ENCODE results near the gene SHLD3. TPM values are rescaled to one million over a fixed set of nuclear protein-coding genes. Genes with fewer than 3 reads are reported as not detected.

Gene SHLD3
- total and polyA plus RNA-seq, 9 of the 15 experiments (the other 6 are each of a cell fraction or from before 2014, with no cell fraction given), result 3.0 to 14.5 (median 8.6) TPM

DNA sequence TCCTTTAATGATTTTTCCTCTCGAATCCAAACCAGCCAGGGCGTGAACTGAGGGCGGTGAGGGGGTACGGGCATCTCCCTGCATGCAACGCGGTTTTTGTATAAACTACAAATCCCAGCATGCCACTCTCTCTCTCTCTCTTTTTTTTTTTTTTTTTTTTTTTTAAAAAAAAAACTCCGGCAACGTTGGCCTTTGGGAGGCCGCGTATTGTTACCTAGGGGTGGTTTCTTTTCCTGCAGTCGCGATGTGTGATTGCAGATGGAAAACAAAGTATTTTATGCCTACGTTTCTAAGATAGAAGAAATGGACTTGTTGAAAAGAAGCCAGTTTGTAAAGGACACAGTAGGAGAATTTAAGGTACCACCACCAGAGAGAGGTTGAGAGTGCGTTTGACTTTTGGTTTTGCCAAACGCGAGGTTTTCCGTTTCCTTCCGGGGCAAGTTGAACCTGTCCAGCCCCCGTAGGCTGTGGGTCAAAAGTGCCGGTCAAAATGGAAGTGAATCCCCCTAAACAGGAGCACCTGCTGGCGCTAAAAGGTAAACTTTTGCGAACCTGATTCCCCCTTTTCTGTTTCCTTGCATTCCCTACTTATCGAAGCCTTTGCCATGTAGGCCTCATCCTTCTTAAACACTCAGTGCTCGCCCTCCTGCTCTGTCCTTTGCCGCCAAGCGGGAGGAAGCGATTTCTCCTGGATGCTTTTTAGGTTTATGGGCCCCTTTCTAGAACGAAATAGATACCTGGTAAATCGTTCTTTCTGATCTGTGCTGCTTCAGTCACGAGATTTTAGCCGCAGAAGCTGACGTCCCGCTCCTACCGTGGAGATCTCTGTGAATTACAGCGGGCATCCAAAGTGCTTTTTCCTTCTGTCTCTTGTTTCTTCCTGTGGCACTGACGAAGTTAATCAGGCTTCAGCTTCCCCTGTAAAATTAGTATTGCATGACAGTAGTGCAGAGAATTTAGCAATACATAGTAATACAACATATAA is at the start of gene SHLD3, which contains the start of gene TRAPPC13 (continued):
- peak; percentile 75 for TF ChIP-seq GTF2E2 (tag; IDR thresholded peaks at IDR 0.05)
- TF ChIP-seq THRAP3 (IDR thresholded peaks at IDR 0.05; ENCODE audit: borderline replicate concordance), result no peak
- TF ChIP-seq, protein P1, sequence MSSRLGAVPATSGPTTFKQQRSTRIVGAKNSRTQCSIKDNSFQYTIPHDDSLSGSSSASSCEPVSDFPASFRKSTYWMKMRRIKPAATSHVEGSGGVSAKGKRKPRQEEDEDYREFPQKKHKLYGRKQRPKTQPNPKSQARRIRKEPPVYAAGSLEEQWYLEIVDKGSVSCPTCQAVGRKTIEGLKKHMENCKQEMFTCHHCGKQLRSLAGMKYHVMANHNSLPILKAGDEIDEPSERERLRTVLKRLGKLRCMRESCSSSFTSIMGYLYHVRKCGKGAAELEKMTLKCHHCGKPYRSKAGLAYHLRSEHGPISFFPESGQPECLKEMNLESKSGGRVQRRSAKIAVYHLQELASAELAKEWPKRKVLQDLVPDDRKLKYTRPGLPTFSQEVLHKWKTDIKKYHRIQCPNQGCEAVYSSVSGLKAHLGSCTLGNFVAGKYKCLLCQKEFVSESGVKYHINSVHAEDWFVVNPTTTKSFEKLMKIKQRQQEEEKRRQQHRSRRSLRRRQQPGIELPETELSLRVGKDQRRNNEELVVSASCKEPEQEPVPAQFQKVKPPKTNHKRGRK (tag; IDR thresholded peaks at IDR 0.05), result no peak
- TF ChIP-seq TAF7 (tag; IDR thresholded peaks at IDR 0.05), result peak; percentile 74
- TF ChIP-seq ZNF197 (CRISPR knock-in tag; IDR thresholded peaks at IDR 0.05; ENCODE audit: low read depth), result peak; percentile 90
- TF ChIP-seq POLR3A (IDR thresholded peaks at IDR 0.05; ENCODE audit: borderline replicate concordance, extremely low read depth, insufficient read depth, insufficient read length), result no peak
- TF ChIP-seq, protein P2, sequence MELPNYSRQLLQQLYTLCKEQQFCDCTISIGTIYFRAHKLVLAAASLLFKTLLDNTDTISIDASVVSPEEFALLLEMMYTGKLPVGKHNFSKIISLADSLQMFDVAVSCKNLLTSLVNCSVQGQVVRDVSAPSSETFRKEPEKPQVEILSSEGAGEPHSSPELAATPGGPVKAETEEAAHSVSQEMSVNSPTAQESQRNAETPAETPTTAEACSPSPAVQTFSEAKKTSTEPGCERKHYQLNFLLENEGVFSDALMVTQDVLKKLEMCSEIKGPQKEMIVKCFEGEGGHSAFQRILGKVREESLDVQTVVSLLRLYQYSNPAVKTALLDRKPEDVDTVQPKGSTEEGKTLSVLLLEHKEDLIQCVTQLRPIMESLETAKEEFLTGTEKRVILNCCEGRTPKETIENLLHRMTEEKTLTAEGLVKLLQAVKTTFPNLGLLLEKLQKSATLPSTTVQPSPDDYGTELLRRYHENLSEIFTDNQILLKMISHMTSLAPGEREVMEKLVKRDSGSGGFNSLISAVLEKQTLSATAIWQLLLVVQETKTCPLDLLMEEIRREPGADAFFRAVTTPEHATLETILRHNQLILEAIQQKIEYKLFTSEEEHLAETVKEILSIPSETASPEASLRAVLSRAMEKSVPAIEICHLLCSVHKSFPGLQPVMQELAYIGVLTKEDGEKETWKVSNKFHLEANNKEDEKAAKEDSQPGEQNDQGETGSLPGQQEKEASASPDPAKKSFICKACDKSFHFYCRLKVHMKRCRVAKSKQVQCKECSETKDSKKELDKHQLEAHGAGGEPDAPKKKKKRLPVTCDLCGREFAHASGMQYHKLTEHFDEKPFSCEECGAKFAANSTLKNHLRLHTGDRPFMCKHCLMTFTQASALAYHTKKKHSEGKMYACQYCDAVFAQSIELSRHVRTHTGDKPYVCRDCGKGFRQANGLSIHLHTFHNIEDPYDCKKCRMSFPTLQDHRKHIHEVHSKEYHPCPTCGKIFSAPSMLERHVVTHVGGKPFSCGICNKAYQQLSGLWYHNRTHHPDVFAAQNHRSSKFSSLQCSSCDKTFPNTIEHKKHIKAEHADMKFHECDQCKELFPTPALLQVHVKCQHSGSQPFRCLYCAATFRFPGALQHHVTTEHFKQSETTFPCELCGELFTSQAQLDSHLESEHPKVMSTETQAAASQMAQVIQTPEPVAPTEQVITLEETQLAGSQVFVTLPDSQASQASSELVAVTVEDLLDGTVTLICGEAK (IDR thresholded peaks at IDR 0.05), result peak; percentile 91
- TF ChIP-seq, protein P2 (CRISPR knock-in tag; IDR thresholded peaks at IDR 0.05), result no peak
- peak; percentile 99 for TF ChIP-seq ZNF384 (IDR thresholded peaks at IDR 0.05; ENCODE audit: low read depth, low read length)
- TF ChIP-seq KLF1 (tag; IDR thresholded peaks at IDR 0.05), result no peak
- TF ChIP-seq ZNF174 (CRISPR knock-in tag; IDR thresholded peaks at IDR 0.05), result no peak
- TF ChIP-seq SRSF1 (IDR thresholded peaks at IDR 0.05; ENCODE audit: low read depth, low read length), result no peak
- TF ChIP-seq ZKSCAN8 (CRISPR knock-in tag; IDR thresholded peaks at IDR 0.05), result peak; percentile 67; the same call in 1 of the 2 replicates
- TF ChIP-seq, protein P3, sequence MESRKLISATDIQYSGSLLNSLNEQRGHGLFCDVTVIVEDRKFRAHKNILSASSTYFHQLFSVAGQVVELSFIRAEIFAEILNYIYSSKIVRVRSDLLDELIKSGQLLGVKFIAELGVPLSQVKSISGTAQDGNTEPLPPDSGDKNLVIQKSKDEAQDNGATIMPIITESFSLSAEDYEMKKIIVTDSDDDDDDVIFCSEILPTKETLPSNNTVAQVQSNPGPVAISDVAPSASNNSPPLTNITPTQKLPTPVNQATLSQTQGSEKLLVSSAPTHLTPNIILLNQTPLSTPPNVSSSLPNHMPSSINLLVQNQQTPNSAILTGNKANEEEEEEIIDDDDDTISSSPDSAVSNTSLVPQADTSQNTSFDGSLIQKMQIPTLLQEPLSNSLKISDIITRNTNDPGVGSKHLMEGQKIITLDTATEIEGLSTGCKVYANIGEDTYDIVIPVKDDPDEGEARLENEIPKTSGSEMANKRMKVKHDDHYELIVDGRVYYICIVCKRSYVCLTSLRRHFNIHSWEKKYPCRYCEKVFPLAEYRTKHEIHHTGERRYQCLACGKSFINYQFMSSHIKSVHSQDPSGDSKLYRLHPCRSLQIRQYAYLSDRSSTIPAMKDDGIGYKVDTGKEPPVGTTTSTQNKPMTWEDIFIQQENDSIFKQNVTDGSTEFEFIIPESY (CRISPR knock-in tag; IDR thresholded peaks at IDR 0.05), result no peak
- TF ChIP-seq ZNF24 (IDR thresholded peaks at IDR 0.05), result no peak

All from K562 (cell line).